Muscle layer of duodenum (tissue), 2 donors: Measurements from ENCODE around the gene PRR9.
"Not testable (repeated sequence)": the region's sequence is repeated elsewhere in the genome, so short reads cannot be mapped to it uniquely, and the experiment has no call there.

Experiments used
- H3K27ac ChIP-seq: one replicate; pipeline ENCODE4 v1.7.0; 2013; ENCODE audit warnings: mild to moderate bottlenecking, low read length
- H3K27me3 ChIP-seq: one replicate; pipeline ENCODE4 v1.7.0; 2013; ENCODE audit warnings: low read depth, mild to moderate bottlenecking, control low read depth, low read length
- H3K36me3 ChIP-seq, 2 donors: one replicate each; pipeline ENCODE4 v1.7.0; 2013; ENCODE audit warnings: low read length in 2 of 2, control low read depth in 1 of 2, mild to moderate bottlenecking in 1 of 2; ENCODE audit not compliant: insufficient read depth in 2 of 2, control insufficient read depth in 1 of 2
- H3K4me1 ChIP-seq, 2 donors: one replicate each; pipeline ENCODE4 v1.7.0; 2013; ENCODE audit warnings: low read length in 2 of 2, mild to moderate bottlenecking in 2 of 2, control low read depth in 1 of 2, moderate library complexity in 1 of 2; ENCODE audit not compliant: insufficient read depth in 2 of 2, control insufficient read depth in 1 of 2
- H3K4me3 ChIP-seq, 2 donors: one replicate each; pipeline ENCODE4 v1.7.0; 2013; ENCODE audit warnings: low read length in 2 of 2, low read depth in 1 of 2, mild to moderate bottlenecking in 1 of 2
- H3K9me3 ChIP-seq, 2 donors: one replicate each; pipeline ENCODE4 v1.7.0; 2013; ENCODE audit warnings: low read length in 2 of 2, control low read depth in 1 of 2, mild to moderate bottlenecking in 1 of 2; ENCODE audit not compliant: control insufficient read depth in 1 of 2
- donor health status: healthy.

PRR9 gene

GRCh38 chr1:153217212-153217611, at the start of gene PRR9:
Gene PRR9, plus strand, starts transcription at chr1:153217584. Its CDS starts 561 bp downstream, at chr1:153218145.
- no peaks in the 10 kb centered on the region for H3K36me3 ChIP-seq
- H3K4me3 ChIP-seq: no peak within 1 kb of the TSS
- no peaks in the 10 kb centered on the region for H3K27me3 ChIP-seq
- no peaks in the 10 kb centered on the region for H3K9me3 ChIP-seq
- H3K4me1 ChIP-seq: no peaks in the 10 kb centered on the region
- no peak within 1 kb of the TSS for H3K27ac ChIP-seq

- H3K36me3 ChIP-seq: no peaks in the 10 kb centered on the region
- H3K27ac ChIP-seq: no peak overlapping the region
- no peak overlapping the region for H3K4me3 ChIP-seq
- no peaks in the 10 kb centered on the region for H3K9me3 ChIP-seq
- H3K27me3 ChIP-seq: no peaks in the 10 kb centered on the region
- H3K4me1 ChIP-seq: no peaks in the 10 kb centered on the region
Observed at GRCh38 chr1:153168686-153169085, 48.7 kb upstream of the PRR9 start.

GRCh38 chr1:153174624-153175023, 42.8 kb upstream of the PRR9 start:
- no peaks in the 10 kb centered on the region for H3K36me3 ChIP-seq
- no peaks in the 10 kb centered on the region for H3K9me3 ChIP-seq
- no peak overlapping the region for H3K27ac ChIP-seq
- no peak overlapping the region for H3K4me3 ChIP-seq
- H3K4me1 ChIP-seq: no peaks in the 10 kb centered on the region
- H3K27me3 ChIP-seq: no peaks in the 10 kb centered on the region

DNA sequence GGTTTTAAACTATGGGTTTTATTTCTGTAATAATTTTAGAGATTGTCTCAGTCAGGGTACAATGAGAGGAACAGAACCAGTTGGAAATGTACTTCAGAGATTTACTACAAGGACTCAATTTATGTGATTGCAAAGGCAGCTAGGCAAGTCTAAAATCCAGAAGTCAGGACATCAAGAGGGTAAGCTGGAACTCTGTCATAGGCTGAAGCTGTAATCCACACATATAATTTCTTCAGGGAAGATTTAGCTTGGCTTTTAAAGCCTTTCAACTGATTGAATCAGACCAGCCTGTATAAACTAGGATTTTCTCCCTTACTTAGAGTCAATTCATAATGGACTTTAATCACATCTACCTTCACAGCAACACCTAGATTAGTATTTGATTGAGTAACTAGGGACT, 38.5 kb upstream of the PRR9 start:
- Histone ChIP-seq H3K4me1 (no peaks in the 10 kb centered on the region), H3K9me3 (peaks cover 0 to 5% of the 10 kb centered on the region in 2 donors), H3K36me3 (no peaks in the 10 kb centered on the region), H3K27me3 (no peaks in the 10 kb centered on the region), H3K4me3 (no peak overlapping the region), H3K27ac (no peak overlapping the region)

DNA sequence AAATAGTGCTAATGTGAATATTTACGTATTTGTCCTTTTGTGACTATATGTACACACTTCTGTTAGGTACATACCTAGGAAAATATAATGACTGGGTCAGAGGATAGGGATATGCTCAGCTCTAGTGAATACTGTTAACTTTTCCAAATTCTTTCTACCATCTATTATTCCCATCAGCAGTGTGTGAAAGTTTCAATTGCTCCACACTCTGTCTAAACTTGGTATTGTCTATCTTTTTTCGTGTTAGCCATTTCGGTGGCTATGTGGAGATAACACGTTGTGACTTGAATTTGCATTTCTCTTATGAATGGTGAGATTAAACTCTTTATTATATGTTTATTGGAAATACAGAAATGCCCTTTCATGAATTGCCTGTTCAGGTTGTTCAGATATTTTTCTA, 36.8 kb upstream of the PRR9 start:
- Histone ChIP-seq H3K4me3 (no peak overlapping the region), H3K9me3 (peaks cover 0 to 5% of the 10 kb centered on the region in 2 donors), H3K36me3 (no peaks in the 10 kb centered on the region), H3K27ac (no peak overlapping the region), H3K4me1 (no peaks in the 10 kb centered on the region), H3K27me3 (no peaks in the 10 kb centered on the region)

DNA sequence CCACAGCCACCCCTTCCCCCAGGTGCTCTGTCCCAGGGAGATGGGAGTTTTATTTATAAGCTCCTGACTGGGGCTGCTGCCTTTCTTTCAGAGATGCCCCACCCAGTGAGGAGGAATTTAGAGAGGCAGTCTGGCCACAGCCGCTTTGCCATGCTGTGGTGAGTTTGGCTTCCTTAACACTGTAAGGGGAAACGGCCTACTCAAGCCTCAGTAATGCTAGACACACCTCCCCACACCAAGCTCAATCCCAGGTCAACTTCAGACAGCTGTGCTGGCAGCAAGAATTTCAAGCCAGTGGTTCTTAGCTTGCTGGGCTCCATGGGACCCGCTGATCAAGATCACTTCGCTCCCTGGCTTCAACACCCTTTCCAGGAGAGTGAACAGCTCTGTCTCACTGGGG, 29.1 kb upstream of the PRR9 start:
- not testable (repeated sequence) for H3K4me1 ChIP-seq, H3K4me3 ChIP-seq, H3K9me3 ChIP-seq, H3K36me3 ChIP-seq, H3K27ac ChIP-seq, H3K27me3 ChIP-seq

GRCh38 chr1:153190373-153190772, 27.0 kb upstream of the PRR9 start:
- Histone ChIP-seq H3K4me3 (no peak overlapping the region), H3K36me3 (no peaks in the 10 kb centered on the region), H3K9me3 (peaks cover 0 to 3% of the 10 kb centered on the region in 2 donors), H3K4me1 (no peaks in the 10 kb centered on the region), H3K27ac (no peak overlapping the region), H3K27me3 (no peaks in the 10 kb centered on the region)

DNA sequence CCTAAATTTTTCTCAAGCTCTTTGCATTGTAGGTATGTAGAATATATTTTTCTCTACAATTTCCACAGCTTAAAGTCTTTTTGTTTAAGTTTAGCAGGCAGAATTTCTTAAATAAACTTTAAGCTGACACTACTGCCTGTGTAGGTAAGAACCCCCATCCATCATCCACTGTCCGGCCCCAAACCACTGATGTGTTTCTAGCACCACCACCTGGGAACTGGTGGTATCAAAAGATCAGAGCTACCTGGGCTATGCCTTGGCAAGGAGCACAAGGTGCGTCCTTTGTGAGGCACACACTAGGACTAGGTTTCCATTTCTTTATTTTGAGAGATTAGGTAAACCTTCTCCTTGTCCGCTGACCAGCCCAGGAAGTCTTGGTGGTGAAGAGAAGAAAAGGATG, 24.7 kb upstream of the PRR9 start:
- H3K27ac ChIP-seq: no peak overlapping the region
- no peaks in the 10 kb centered on the region for H3K27me3 ChIP-seq
- H3K4me1 ChIP-seq: no peaks in the 10 kb centered on the region
- no peaks in the 10 kb centered on the region for H3K36me3 ChIP-seq
- no peaks in the 10 kb centered on the region for H3K9me3 ChIP-seq
- H3K4me3 ChIP-seq: no peak overlapping the region

GRCh38 chr1:153194331-153195050, 22.9 kb upstream of the PRR9 start:
- Histone ChIP-seq H3K9me3 (no peaks in the 10 kb centered on the region), H3K4me1 (no peaks in the 10 kb centered on the region), H3K4me3 (no peak overlapping the region), H3K27me3 (no peaks in the 10 kb centered on the region), H3K27ac (no peak overlapping the region), H3K36me3 (no peaks in the 10 kb centered on the region)

- Histone ChIP-seq H3K9me3 (no peaks in the 10 kb centered on the region), H3K27me3 (no peaks in the 10 kb centered on the region), H3K4me1 (no peaks in the 10 kb centered on the region), H3K27ac (no peak overlapping the region), H3K36me3 (no peaks in the 10 kb centered on the region), H3K4me3 (no peak overlapping the region)
Observed at GRCh38 chr1:153195216-153195615, 22.2 kb upstream of the PRR9 start.

DNA sequence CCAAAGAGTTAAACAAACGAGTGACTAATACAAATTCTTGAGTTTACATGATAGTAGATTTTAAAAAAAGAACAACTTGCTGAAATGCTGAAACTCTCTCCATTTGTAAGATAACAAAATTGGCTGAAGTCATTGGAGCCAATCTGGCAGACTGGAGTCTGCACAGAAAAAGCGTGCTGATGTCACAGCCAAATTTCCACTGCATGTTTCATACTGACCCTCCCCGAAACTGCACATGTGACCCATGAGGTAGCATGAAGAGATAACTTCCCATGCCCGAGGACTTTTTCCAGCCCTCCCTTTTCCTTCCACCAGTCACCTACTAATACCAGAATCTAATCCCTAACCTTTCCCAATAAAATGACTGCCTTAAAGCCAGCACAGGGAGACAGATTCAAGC, 15.4 kb upstream of the PRR9 start:
- Histone ChIP-seq H3K9me3 (no peaks in the 10 kb centered on the region), H3K36me3 (no peaks in the 10 kb centered on the region), H3K27ac (no peak overlapping the region), H3K4me1 (no peaks in the 10 kb centered on the region), H3K4me3 (no peak overlapping the region), H3K27me3 (no peaks in the 10 kb centered on the region)

DNA sequence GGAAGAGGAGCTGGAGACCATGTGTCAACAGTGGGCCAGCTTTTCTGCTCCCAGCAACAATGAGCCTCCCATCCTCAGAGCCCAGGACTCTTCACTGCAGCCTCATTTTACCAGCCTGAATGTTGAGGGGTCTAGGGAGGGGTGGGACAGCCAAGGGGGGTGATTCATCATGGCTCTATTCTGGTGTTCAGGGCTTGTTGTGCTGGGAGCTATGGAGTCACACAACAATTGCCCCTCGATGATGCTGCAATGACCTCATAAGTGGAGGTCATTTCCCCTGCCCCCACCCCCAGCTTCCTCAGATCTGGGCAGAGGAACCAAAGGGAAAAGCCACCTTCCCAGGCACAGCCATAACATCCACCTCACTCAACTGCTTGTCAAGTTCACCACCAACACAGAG, 14.3 kb upstream of the PRR9 start, which contains the start of gene LELP1:
Gene LELP1 (plus strand): TSS at position 301 of the 400 bp plus-strand sequence. CDS start 1,278 bp downstream, outside the sequence.
- Histone ChIP-seq H3K9me3 (no peaks in the 10 kb centered on the region), H3K4me3 (no peak within 1 kb of the TSS), H3K4me1 (no peaks in the 10 kb centered on the region), H3K27me3 (no peaks in the 10 kb centered on the region), H3K36me3 (no peaks in the 10 kb centered on the region), H3K27ac (no peak within 1 kb of the TSS)
